OCI-LY7 (cell line): ENCODE data around the gene CUZD1. TPM values are rescaled to one million over a fixed set of nuclear protein-coding genes. Genes with fewer than 3 reads are reported as not detected.
A peak's percentile ranks its signal among the peaks of the same experiment; 100 is the strongest.

ENCODE experiments used
- Bru-seq: library from RNA; stranded (reverse); fragments of 400-500 nt; gene quantifications from one replicate; lab custom pipeline; 2021; lab: Mats Ljungman, UMichigan
- BruChase-seq, 2 experiments: library from RNA; stranded (reverse); fragments of 400-500 nt; gene quantifications; one replicate each; lab custom pipeline; 2021; lab: Mats Ljungman, UMichigan
- BruUV-seq: library from RNA; stranded (reverse); fragments of 400-500 nt; replicated peaks from 2 replicates; lab custom pipeline; 2021; lab: Mats Ljungman, UMichigan
- CTCF ChIA-PET: fragments of 300-600 bp; sonication (Branson Sonifier 250); formaldehyde crosslinking; loops from one replicate; lab custom pipeline; 2022; ENCODE audit warnings: antibody characterized with exemption; ENCODE audit not compliant: unreplicated experiment; lab: Charles Lee
- POLR2A ChIA-PET: fragments of 300-600 bp; sonication (Branson Sonifier 250); formaldehyde crosslinking; loops from one replicate; lab custom pipeline; 2022; ENCODE audit warnings: antibody characterized with exemption; lab: Charles Lee
- DNase-seq: peaks from one replicate; pipeline ENCODE4 v3.0.0-alpha.2; 2015; ENCODE audit warnings: low spot score
- H2AFZ ChIP-seq: fragments of 200-600 bp; sonication (generic), shearing (Covaris generic); 2 replicates; pipeline ENCODE4 v1.6.1; 2014; ENCODE audit warnings: mild to moderate bottlenecking, antibody characterized with exemption, low read length, moderate library complexity
- H3K27ac ChIP-seq: fragments of 200-600 bp; sonication (generic); 2 replicates; pipeline ENCODE4 v1.5.1; 2014; ENCODE audit warnings: mixed run types, low read depth, mild to moderate bottlenecking, moderate library complexity, low read length, inconsistent platforms; ENCODE audit not compliant: poor library complexity, severe bottlenecking
- H3K36me3 ChIP-seq: fragments of 200-600 bp; sonication (generic); 2 replicates; pipeline ENCODE4 v1.6.1; 2014; ENCODE audit warnings: mild to moderate bottlenecking, antibody characterized with exemption, low read length, moderate library complexity, mixed read lengths; ENCODE audit not compliant: insufficient read depth
- H3K4me1 ChIP-seq: fragments of 200-600 bp; sonication (generic); 2 replicates; pipeline ENCODE4 v1.5.1; 2014; ENCODE audit warnings: mild to moderate bottlenecking, low read length; ENCODE audit not compliant: insufficient read depth, poor library complexity, severe bottlenecking
- H3K4me2 ChIP-seq: fragments of 200-600 bp; sonication (generic); 2 replicates; pipeline ENCODE4 v1.6.1; 2014; ENCODE audit warnings: mild to moderate bottlenecking, low read length
- H3K4me3 ChIP-seq: fragments of 200-600 bp; sonication (generic); 2 replicates; pipeline ENCODE4 v1.5.1; 2014; ENCODE audit warnings: mild to moderate bottlenecking, low read depth, low read length; ENCODE audit not compliant: poor library complexity, severe bottlenecking
- H3K79me2 ChIP-seq: fragments of 200-600 bp; sonication (generic); 2 replicates; pipeline ENCODE4 v1.6.1; 2016; ENCODE audit warnings: low read depth, mild to moderate bottlenecking, low read length, moderate library complexity, mixed read lengths; ENCODE audit not compliant: insufficient read depth
- H3K9me2 ChIP-seq: fragments of 200-600 bp; sonication (generic); 2 replicates; pipeline ENCODE4 v1.6.1; 2016; ENCODE audit warnings: mild to moderate bottlenecking, low read length, mixed read lengths; ENCODE audit not compliant: insufficient read depth
- H3K9me3 ChIP-seq: fragments of 200-600 bp; sonication (generic); 2 replicates; pipeline ENCODE4 v1.6.1; 2014; ENCODE audit warnings: mild to moderate bottlenecking, mixed run types, low read length, mixed read lengths
- H4K20me1 ChIP-seq: fragments of 200-600 bp; sonication (generic); 2 replicates; pipeline ENCODE4 v1.6.1; 2014; ENCODE audit warnings: mild to moderate bottlenecking, antibody characterized with exemption, low read length, moderate library complexity, mixed read lengths; ENCODE audit not compliant: insufficient read depth
- EZH2phosphoT487 ChIP-seq: fragments of 200-600 bp; sonication (generic); IDR thresholded peaks from 2 replicates; pipeline ENCODE4 v1.6.1; 2018; ENCODE audit warnings: low read depth, borderline replicate concordance, mild to moderate bottlenecking, mixed run types, antibody characterized with exemption, low read length, moderate library complexity, mixed read lengths
- intact Hi-C: fragments of 100-400 bp; cut with micrococcal nuclease; formaldehyde crosslinking; loops from one replicate; pipeline ENCODE4 v1.10.0; 2022; ENCODE audit not compliant: unreplicated experiment
- long read RNA-seq: library from polyadenylated mRNA; stranded (forward); transcript quantifications from one replicate; pipeline ENCODE4 v2.0.0, GENCODE V29; 2022
- total RNA-seq, 2 experiments: library from RNA; depleted of rRNA in 1 of 2; stranded (reverse); fragments of >200 nt in 1 of 2; shearing (Covaris generic) in 1 of 2; gene quantifications; 2 replicates each; pipeline ENCODE4 v1.2.3, GENCODE V29; 2014 to 2022
- TF ChIP-seq, protein P1 (sequence below): fragments of 200-600 bp; sonication (generic); conservative IDR thresholded peaks from 2 replicates; pipeline ENCODE4 v1.5.1; 2014; ENCODE audit warnings: mild to moderate bottlenecking, antibody characterized with exemption, low read length, moderate library complexity, mixed read lengths

Gene CUZD1
- 1.0 and 1.8 TPM in 2 replicates for total RNA-seq (2014; rRNA removed; shearing (Covaris generic))
- 1.1 and 1.6 TPM in 2 replicates for total RNA-seq (2022)
- percentile 46 among the genes with signal in this experiment for Bru-seq, nascent RNA
- percentile 38 among the genes with signal in this experiment for BruChase-seq, experiment 1, labeled RNA remaining after a 6-hour chase
- BruChase-seq, experiment 2, labeled RNA remaining after a 2-hour chase: percentile 42 among the genes with signal in this experiment
- long read RNA-seq: 0 reads

DNA sequence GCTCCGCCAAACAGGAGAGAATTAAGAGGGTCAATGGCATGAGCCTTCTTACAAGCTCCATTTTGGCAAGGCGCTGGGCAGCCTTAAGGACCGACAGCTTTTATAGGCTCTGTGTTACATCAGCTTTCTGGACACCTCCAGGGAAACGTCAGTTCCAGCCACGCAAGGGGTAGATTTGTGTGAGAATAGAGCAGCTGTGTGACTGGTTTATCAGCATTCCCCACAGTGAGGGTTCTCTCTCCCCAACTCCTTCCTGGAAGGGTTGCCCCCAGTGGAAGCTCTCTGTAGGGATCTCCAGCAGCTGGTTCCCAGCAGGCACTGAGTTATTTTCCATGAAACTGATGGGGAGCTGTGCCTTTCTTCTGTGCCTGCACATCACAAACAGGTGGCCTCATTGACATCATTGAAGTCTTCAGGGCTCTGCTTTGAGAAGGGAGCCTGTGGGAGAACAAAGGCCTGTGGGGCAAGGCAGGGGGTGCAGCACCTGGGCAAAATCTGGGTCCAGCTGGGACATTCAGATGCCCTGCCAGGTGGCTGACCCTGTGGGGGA lies at the start of gene CUZD1:
CUZD1 (minus strand) TSS at position 75 of the 550 bp plus-strand sequence; CDS start at position 61, 14 bp downstream.
- no peak within 1 kb of the TSS for H3K4me2 ChIP-seq
- BruUV-seq: no TSS peak
- DNase-seq: no peak
- H3K4me1 ChIP-seq: peaks cover 7% of the 10 kb centered on the region
- no peak within 1 kb of the TSS for H2AFZ ChIP-seq
- no peaks in the 10 kb centered on the region for H3K9me2 ChIP-seq
- H3K9me3 ChIP-seq: no peaks in the 10 kb centered on the region
- H3K4me3 ChIP-seq: no peak within 1 kb of the TSS
- H4K20me1 ChIP-seq: no peaks in the 10 kb centered on the region
- CTCF ChIA-PET: no interaction called here
- intact Hi-C loops: no loop called here
- no peaks in the 10 kb centered on the region for H3K36me3 ChIP-seq
- H3K79me2 ChIP-seq: no peaks in the 10 kb centered on the region
- POLR2A ChIA-PET: no interaction called here
- TF ChIP-seq, protein P1, sequence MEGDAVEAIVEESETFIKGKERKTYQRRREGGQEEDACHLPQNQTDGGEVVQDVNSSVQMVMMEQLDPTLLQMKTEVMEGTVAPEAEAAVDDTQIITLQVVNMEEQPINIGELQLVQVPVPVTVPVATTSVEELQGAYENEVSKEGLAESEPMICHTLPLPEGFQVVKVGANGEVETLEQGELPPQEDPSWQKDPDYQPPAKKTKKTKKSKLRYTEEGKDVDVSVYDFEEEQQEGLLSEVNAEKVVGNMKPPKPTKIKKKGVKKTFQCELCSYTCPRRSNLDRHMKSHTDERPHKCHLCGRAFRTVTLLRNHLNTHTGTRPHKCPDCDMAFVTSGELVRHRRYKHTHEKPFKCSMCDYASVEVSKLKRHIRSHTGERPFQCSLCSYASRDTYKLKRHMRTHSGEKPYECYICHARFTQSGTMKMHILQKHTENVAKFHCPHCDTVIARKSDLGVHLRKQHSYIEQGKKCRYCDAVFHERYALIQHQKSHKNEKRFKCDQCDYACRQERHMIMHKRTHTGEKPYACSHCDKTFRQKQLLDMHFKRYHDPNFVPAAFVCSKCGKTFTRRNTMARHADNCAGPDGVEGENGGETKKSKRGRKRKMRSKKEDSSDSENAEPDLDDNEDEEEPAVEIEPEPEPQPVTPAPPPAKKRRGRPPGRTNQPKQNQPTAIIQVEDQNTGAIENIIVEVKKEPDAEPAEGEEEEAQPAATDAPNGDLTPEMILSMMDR: no peak
- no peak for TF ChIP-seq EZH2phosphoT487
- no peak within 1 kb of the TSS for H3K27ac ChIP-seq

DNA sequence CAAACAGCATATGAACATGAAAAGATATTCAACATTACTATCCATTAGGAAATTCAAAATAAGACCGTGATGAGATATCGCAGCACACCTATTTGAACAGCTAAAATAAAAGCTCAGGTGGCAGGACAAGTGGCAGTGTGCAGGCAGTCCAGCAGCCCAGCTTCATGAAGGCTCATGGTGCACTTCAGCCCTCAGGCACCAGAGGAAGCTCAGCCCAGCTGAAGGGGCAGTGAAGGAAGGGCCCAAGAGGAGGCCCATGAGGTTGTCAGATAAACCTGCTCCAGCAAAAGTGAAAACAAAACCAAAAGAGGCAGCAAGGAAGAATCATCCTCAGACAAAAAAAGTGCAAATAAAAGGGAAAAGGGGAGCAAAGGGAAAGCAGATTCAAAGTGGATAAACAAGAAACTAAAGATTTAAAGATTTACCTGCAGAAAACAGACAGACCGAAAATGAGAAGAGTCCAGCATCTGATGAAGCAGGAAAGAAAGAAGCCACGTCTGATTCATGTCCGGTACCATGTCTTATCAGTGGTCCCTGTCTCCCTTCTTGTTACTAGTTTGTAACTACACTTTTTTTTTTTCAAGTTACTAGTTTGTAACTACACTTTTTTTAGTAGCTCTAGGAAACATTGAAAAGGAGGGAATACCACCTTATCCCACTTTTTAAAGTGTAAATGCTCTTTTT lies 48.7 kb upstream of the CUZD1 start:
- no TSS peak for BruUV-seq
- H3K36me3 ChIP-seq: no peaks in the 10 kb centered on the region
- no peak overlapping the region for H2AFZ ChIP-seq
- TF ChIP-seq, protein P1: no peak
- no peak for TF ChIP-seq EZH2phosphoT487
- no peak overlapping the region for H3K4me3 ChIP-seq
- no peaks in the 10 kb centered on the region for H3K79me2 ChIP-seq
- H3K4me2 ChIP-seq: no peak overlapping the region
- ChIA-PET POLR2A (interaction anchor here (0.7 kb wide), 1 partner anchor 60 kb away, joined by 3 read pairs; the partner anchor contains the start of gene C10orf88), CTCF (no interaction called here)
- intact Hi-C loops: no loop called here
- no peak for DNase-seq
- H4K20me1 ChIP-seq: no peaks in the 10 kb centered on the region
- no peaks in the 10 kb centered on the region for H3K4me1 ChIP-seq
- H3K9me3 ChIP-seq: no peaks in the 10 kb centered on the region
- no peak overlapping the region for H3K27ac ChIP-seq
- no peaks in the 10 kb centered on the region for H3K9me2 ChIP-seq
